HEK293T (cell line): ENCODE results near the gene PCBP4.

Source experiments
- ARNT ChIP-seq: fragments of 450-650 bp; IDR thresholded peaks from 2 replicates; pipeline ENCODE4 v1.6.1; 2017; ENCODE audit warnings: mild to moderate bottlenecking
- BHLHE40 ChIP-seq: fragments of 450-650 bp; IDR thresholded peaks from 2 replicates; pipeline ENCODE4 v1.6.1; 2016; ENCODE audit warnings: mild to moderate bottlenecking, moderate library complexity, borderline replicate concordance
- ELF4 ChIP-seq: fragments of 450-650 bp; IDR thresholded peaks from 2 replicates; pipeline ENCODE4 v1.6.1; 2017; ENCODE audit warnings: antibody characterized with exemption
- FOXA1 ChIP-seq: fragments of 450-650 bp; IDR thresholded peaks from 2 replicates; pipeline ENCODE4 v1.6.1; 2016; ENCODE audit warnings: mild to moderate bottlenecking
- FOXK2 ChIP-seq: fragments of 450-650 bp; IDR thresholded peaks from 2 replicates; pipeline ENCODE4 v1.6.1; 2016; ENCODE audit warnings: mild to moderate bottlenecking
- FOXM1 ChIP-seq: fragments of 450-650 bp; IDR thresholded peaks from 2 replicates; pipeline ENCODE4 v1.6.1; 2017; ENCODE audit warnings: mild to moderate bottlenecking, borderline replicate concordance
- LEF1 ChIP-seq: fragments of 450-650 bp; IDR thresholded peaks from 2 replicates; pipeline ENCODE4 v1.6.1; 2017; ENCODE audit warnings: mild to moderate bottlenecking, borderline replicate concordance
- PKNOX1 ChIP-seq: fragments of 450-650 bp; IDR thresholded peaks from 2 replicates; pipeline ENCODE4 v1.6.1; 2016
- SP1 ChIP-seq: fragments of 450-650 bp; IDR thresholded peaks from 2 replicates; pipeline ENCODE4 v1.6.1; 2017
- SUZ12 ChIP-seq: fragments of 450-650 bp; IDR thresholded peaks from 2 replicates; pipeline ENCODE4 v1.6.1; 2016; ENCODE audit warnings: mild to moderate bottlenecking
- TARDBP ChIP-seq: fragments of 450-650 bp; IDR thresholded peaks from 2 replicates; pipeline ENCODE4 v1.6.1; 2016

- TF ChIP-seq FOXA1 = no peak
- no peak for TF ChIP-seq SP1
- TF ChIP-seq SUZ12 = no peak
- TF ChIP-seq ARNT = no peak
- TF ChIP-seq PKNOX1 = no peak
- TF ChIP-seq FOXM1 = no peak
- no peak for TF ChIP-seq FOXK2
- TF ChIP-seq TARDBP = no peak
- no peak for TF ChIP-seq ELF4
- TF ChIP-seq LEF1 = no peak
- no peak for TF ChIP-seq BHLHE40
Observed at GRCh38 chr3:51937611-51938450, 29.4 kb downstream of the PCBP4 start.
